NCI-H446 (cell line): ENCODE measurements around the gene ZBTB8A.
"Not testable (repeated sequence)": the region's sequence is repeated elsewhere in the genome, so short reads cannot be mapped to it uniquely, and the experiment has no call there.

ENCODE experiments used
- DNase-seq, 2 experiments: peaks; one replicate each; lab custom pipeline; 2025; lab: John Stamatoyannopoulos, UW

Gene ZBTB8A

GRCh38 chr1:32536764-32537163 lies 2.5 kb upstream of the ZBTB8A start:
- DNase-seq: no peak

GRCh38 chr1:32539584-32540571 lies 651 bp downstream of the ZBTB8A start:
- DNase-seq: no peak

DNA sequence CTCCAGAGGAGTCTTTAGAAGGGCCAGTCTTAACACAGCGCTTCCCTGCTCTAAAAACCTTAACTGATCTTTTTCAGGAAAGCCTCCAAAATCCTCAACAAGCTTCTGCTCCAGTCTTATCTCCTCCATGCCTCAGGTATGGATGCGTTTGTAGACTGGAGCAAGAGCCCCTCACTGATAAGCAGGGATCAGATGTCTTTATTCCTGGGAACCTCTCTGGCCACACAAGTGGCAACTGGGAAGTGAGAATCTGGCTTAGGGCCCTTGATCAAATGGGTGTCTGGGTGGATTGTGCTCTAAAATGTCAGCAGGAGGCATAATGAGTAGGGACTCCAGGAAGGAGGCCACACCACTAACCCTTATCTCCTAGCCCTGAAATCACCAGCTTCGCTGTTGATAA lies 1.4 kb downstream of the ZBTB8A start:
- no peak for DNase-seq

GRCh38 chr1:32541064-32541566 lies 1.9 kb downstream of the ZBTB8A start:
- no peak for DNase-seq

- no peak for DNase-seq
Observed at GRCh38 chr1:32546611-32547010, 7.4 kb downstream of the ZBTB8A start.

- no peak for DNase-seq
Observed at GRCh38 chr1:32549616-32550015, 10.4 kb downstream of the ZBTB8A start.

GRCh38 chr1:32554288-32554687 lies 15.1 kb downstream of the ZBTB8A start:
- no peak for DNase-seq

DNA sequence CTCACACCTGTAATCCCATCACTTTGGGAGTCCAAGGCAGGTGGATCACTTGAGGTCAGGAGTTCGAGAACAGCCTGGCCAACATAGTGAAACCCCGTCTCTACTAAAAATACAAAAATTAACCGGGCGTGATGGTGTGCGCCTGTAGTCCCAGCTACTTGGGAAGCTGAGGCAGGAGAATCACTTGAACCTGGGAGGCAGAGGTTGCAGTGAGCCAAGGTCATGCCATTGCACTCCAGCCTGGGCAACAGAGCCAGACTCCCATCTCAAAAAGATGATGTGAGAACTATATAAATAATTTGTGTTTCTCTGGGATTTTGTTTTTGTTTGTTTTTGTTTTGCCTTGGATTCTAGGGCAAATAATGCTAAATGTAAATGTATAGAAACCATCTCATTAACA lies 17.8 kb downstream of the ZBTB8A start:
- not testable (repeated sequence) for DNase-seq

DNA sequence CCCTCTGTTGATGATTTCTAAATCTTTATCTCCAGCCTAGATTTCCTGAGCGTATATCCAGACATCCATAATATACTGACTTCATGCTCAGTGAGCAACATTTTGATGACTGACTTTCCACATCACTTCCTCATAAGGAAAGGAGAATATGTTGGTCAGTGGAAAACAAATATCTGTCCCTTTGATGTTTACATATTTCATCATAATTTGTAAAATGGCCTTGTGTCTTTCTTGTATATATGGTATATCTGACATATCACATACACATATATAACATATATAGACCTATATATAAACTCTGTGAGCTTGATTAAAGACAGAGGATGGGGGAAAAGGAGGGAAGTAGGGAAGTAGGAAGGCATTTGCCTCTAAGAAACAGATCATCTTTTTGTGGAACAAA lies 18.6 kb downstream of the ZBTB8A start:
- DNase-seq: no peak

DNA sequence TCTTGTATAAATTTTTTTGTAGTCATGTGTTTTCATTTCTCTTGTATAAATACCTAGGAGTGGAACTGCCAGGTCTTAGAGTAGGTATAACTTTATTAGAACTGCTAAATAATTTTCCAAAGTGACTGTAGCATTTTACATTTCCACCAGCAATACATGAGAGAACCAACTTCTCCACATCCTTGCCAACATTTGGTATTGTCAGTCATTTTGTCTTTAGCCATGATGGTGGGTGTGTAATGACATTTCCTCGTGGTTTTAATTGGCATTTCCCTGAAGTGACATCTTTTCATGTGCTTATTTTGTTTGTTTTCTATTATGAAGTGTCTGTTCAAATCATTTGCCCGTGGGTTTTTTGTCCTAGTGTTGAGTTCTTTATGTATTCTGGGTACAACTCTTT lies 29.7 kb downstream of the ZBTB8A start:
- DNase-seq: no peak

DNA sequence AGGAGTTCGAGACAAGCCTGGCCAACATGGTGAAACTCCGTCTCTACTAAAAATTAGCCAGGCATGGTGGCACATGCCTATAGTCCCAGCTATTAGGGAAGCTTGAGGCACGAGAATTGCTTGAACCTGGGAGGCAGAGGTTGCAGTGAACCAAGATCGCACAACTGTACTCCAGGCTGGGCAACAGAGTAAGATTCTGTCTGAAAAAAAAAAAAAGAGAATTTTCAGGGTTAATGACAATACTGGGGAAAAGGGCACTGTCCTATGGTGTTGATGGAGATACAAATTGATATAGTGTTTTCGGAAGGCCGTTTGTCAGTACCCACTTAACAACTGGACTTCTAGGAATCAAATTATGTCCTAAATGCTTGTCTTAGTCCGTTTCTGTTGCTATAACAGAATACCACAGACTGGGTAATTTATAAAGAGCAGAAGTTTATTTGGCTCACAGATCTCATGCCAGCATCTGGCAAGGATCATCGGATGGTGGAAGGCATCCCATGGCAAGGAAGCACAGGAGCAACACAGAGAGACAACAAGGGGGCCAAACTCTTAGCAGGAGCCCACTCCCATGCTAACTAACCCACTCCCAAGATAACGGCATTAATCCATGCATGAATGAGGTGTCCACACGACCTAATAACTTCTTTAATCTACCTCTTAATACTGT lies 41.3 kb downstream of the ZBTB8A start:
- no peak for DNase-seq

GRCh38 chr1:32592943-32593342 lies 53.7 kb downstream of the ZBTB8A start:
- DNase-seq: no peak

DNA sequence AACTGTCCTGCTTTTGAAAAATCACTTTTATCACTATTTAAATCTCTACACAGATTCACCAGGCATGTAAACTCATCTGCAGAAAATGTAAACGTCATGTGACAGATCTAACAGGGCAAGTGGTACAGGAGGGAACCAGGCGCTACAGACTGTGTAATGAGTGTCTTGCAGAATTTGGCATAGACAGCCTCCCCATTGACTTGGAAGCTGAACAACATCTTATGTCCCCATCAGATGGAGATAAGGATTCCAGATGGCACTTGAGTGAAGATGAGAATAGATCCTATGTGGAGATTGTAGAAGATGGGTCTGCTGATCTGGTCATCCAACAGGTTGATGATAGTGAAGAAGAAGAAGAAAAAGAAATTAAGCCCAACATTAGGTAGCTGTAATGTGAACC lies 60.8 kb downstream of the ZBTB8A start:
- DNase-seq: no peak

DNA sequence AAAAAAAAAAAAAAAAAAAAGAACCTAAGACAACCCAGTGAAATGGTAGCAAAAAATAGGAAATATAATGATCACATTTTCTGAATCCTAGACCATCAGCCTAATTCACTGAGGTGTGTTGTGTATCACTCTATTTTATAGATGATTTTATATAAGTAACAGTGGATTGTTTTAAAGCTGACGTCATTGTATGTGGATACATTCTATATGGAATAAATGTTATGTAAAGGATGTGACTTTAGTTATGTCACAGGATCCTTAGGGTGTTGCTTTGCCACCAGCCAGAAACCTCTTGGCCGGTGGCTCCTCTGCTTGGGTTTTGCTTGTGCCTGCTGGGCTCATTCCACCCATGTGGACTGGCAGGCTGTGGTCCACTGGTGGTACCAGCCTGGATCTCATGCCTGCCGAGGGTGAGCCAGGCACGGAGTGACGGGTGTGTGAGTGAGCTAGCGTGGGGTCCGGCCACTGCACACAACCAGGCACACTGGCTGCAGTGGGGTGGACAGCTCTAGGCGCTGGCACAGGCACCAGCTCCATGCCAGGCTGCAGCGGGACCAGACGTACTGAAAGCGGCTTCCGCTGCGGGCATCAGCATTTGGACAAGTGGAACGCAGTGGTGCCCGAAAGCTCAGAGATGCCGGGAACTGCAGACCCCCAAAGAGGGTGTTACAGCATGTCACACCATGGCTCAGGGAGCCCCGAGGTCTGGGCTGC lies 66.6 kb downstream of the ZBTB8A start:
- no peak for DNase-seq

GRCh38 chr1:32606565-32607371 lies 67.5 kb downstream of the ZBTB8A start:
- no peak for DNase-seq

DNA sequence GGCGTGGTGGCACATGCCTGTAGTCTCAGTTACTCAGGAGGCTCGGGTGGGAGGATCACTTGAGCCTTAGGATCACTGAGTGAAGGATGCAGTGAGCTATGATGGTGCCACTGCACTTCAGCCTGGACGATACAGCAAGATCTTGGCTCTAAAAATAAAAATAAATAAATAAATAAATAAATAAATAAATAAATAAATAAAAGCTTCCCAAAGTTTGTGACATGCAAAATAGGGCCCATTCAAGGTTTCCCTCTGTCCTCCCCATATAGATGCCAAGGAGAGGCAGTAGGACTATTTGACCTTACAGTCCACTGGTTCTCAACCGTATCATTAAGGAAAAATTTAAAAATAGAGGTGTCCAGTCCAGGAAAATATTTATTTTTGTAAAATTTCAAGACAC lies 70.0 kb downstream of the ZBTB8A start:
- no peak for DNase-seq

GRCh38 chr1:32611859-32612188 lies 72.6 kb downstream of the ZBTB8A start:
- no peak for DNase-seq

DNA sequence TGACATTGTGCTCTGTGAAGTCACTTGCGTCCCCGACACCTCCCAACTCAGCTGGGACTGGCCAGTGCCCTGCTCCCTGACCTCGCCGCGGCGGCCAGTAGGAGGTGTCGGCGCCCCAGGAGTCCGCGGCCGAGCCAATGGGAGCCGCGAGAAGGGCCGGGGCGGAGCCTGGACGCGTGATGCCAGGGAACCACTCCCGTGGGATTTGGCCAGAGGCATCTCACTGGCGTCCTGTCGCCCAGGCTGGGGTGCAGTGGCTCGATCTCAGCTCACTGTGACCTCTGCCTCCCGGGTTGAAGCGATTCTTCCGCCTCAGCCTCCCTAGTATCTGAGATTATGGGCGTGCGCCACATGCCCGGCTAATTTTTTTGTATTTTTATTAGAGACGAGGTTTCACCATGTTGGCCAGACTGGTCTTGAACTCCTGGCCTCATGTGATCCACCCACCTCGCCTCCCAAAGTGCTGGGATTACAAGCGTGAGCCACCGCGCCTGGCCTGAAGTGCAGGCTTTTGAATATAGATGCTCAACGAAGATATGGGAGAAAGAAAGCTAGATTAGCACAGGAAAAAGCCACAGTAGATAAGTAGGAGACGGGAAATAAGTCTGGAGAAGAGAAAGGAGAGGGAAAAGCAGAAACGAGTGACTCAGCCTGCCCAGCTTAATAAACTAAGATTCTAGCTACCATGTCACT lies 73.1 kb downstream of the ZBTB8A start:
- DNase-seq: peak in 1 of 2 experiments; percentile 55

GRCh38 chr1:32613472-32613871 lies 74.2 kb downstream of the ZBTB8A start:
- DNase-seq: no peak

DNA sequence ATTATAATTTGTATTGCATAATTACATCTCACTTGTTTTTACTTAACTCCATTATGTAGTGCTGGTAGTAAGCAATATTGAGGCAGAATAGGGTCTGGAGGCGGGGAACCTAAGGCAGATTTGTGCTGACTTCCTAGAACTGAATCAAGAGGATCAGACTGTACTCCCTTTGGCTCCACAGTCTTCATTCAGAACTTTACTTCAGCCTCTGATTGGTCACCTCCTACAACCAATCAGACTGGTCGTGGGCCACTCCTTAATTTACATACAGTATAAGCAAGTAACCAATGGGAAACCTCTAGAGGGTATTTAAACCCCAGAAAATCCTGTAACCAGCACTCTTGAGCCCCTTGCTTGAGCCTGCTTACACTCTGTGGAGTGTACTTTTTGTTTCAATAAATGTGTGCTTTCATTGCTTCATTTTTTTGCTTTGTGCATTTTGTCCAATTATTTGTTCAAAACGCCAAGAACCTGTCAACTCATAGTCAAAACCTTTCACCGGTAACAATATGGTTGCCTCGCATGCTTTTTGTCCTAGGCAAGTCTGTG lies 79.5 kb downstream of the ZBTB8A start:
- no peak for DNase-seq
